Fibroblast of lung (primary cell): ENCODE data around the gene RCAN2. TPM values are rescaled to one million over a fixed set of nuclear protein-coding genes. Genes with fewer than 3 reads are reported as not detected.
A peak's percentile ranks its signal among the peaks of the same experiment; 100 is the strongest.

Experiments
- DNase-seq, 2 donors: peaks; one replicate each; pipeline versions ENCODE4 v3.0.0 to v3.0.0-alpha.2; 2010; ENCODE audit warnings: low read depth in 2 of 2
- H2AFZ ChIP-seq: 2 replicates; pipeline ENCODE4 v1.5.1; 2012; ENCODE audit warnings: low read length, control low read depth, inconsistent platforms
- H3K27ac ChIP-seq: 2 replicates; pipeline ENCODE4 v1.5.1; 2011; ENCODE audit warnings: low read length, control low read depth; ENCODE audit not compliant: insufficient read depth
- H3K27me3 ChIP-seq: 2 replicates; pipeline ENCODE4 v1.5.1; 2011; ENCODE audit warnings: mild to moderate bottlenecking, low read length; ENCODE audit not compliant: control insufficient read depth, insufficient read depth
- H3K36me3 ChIP-seq: 2 replicates; pipeline ENCODE4 v1.5.1; 2011; ENCODE audit warnings: low read length; ENCODE audit not compliant: control insufficient read depth, insufficient read depth
- H3K4me1 ChIP-seq: 2 replicates; pipeline ENCODE4 v1.5.1; 2011; ENCODE audit warnings: low read length; ENCODE audit not compliant: control insufficient read depth, insufficient read depth; ENCODE audit errors: extremely low read depth
- H3K4me2 ChIP-seq: 2 replicates; pipeline ENCODE4 v1.5.1; 2011; ENCODE audit warnings: low read length, control low read depth; ENCODE audit not compliant: insufficient read depth; ENCODE audit errors: extremely low read depth
- H3K4me3 ChIP-seq, 4 experiments: fragments of 200-600 bp in 1 of 4; sonication (generic) in 1 of 4; replicated peaks in 1 of 4; 2 replicates each; pipeline ENCODE4 v1.5.1; 2011 to 2016; ENCODE audit warnings: low read length in 4 of 4, low read depth in 3 of 4, mild to moderate bottlenecking in 3 of 4, control low read depth in 2 of 4, inconsistent platforms in 1 of 4, mixed read lengths in 1 of 4; ENCODE audit not compliant: insufficient read depth in 1 of 4; ENCODE audit errors: control extremely low read depth in 1 of 4
- H3K79me2 ChIP-seq: 2 replicates; pipeline ENCODE4 v1.5.1; 2012; ENCODE audit warnings: mild to moderate bottlenecking, low read length, inconsistent platforms; ENCODE audit not compliant: control insufficient read depth, insufficient read depth
- H3K9ac ChIP-seq: 2 replicates; pipeline ENCODE4 v1.5.1; 2011; ENCODE audit warnings: mild to moderate bottlenecking, low read length, control low read depth; ENCODE audit not compliant: insufficient read depth
- H3K9me3 ChIP-seq: 2 replicates; pipeline ENCODE4 v1.5.1; 2012; ENCODE audit warnings: low read depth, low read length; ENCODE audit not compliant: control insufficient read depth, insufficient read depth
- H4K20me1 ChIP-seq: 2 replicates; pipeline ENCODE4 v1.5.1; 2011; ENCODE audit warnings: low read length; ENCODE audit not compliant: control insufficient read depth, insufficient read depth; ENCODE audit errors: extremely low read depth
- CTCF ChIP-seq, 2 donors: IDR thresholded peaks in 1 of 2; conservative IDR thresholded peaks in 1 of 2; 1 replicate in 1 of 2; 2 replicates in 1 of 2; pipeline ENCODE4 v1.5.1; 2011 to 2012; ENCODE audit warnings: low read length in 2 of 2, control low read depth in 1 of 2, inconsistent platforms in 1 of 2, low read depth in 1 of 2, mild to moderate bottlenecking in 1 of 2
- EZH2 ChIP-seq: IDR thresholded peaks from 2 replicates; pipeline ENCODE4 v1.5.1; 2012; ENCODE audit warnings: low read length, control low read depth, mild to moderate bottlenecking; ENCODE audit errors: missing control alignments
- polyA plus RNA-seq, 2 donors: library from polyadenylated mRNA; depleted of rRNA in 1 of 2; stranded (reverse) in 1 of 2; unstranded in 1 of 2; fragments of >200 nt; gene quantifications; 2 replicates each; pipeline ENCODE4 v1.2.1, GENCODE V29; 2011 to 2012; ENCODE audit warnings: missing spikeins in 1 of 2
- total RNA-seq: library from RNA; depleted of rRNA; stranded (reverse); fragments of >200 nt; gene quantifications from 2 replicates; pipeline ENCODE4 v1.2.1, GENCODE V29; 2014

Gene RCAN2
- total and polyA plus RNA-seq, 2 donors (not counting 1 experiment from before 2014, with no cell fraction given) = 11.7 to 38.0 TPM

DNA sequence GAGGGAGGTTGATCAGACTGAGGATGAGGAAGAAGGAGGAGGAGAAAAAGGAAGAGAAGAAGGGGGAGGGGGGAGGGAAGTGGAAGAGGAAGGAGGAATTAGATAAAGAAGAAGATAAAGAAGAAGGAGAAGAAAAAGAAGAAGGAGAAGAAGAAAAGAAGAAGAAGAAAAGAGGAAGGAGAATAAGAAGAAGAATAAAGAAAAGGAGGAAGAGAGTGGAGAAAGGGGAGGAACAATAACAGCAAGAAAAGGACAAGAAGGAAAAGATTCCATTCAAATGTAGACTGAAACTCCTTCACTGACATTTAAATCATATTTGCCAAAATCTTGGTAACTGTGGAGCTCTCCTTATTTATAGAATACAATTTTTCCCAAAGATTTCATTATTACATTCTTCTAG, 34.3 kb upstream of the RCAN2 start:
- H3K79me2 ChIP-seq = no peaks in the 10 kb centered on the region
- H2AFZ ChIP-seq = no peak overlapping the region
- H3K27me3 ChIP-seq = no peaks in the 10 kb centered on the region
- H3K9me3 ChIP-seq = no peaks in the 10 kb centered on the region
- no peak overlapping the region for H3K27ac ChIP-seq
- H3K36me3 ChIP-seq = no peaks in the 10 kb centered on the region
- TF ChIP-seq EZH2 = no peak
- no peak for TF ChIP-seq CTCF (conservative IDR thresholded peaks at IDR 0.05 in 1 of 2, IDR thresholded peaks at IDR 0.05 in 1 of 2; ENCODE audit: low read depth in 1 of 2, low read length in 2 of 2)
- no peak overlapping the region for H3K4me3 ChIP-seq
- H3K9ac ChIP-seq = no peak overlapping the region
- no peak for DNase-seq
- no peak overlapping the region for H3K4me2 ChIP-seq
- H3K4me1 ChIP-seq = no peaks in the 10 kb centered on the region
- H4K20me1 ChIP-seq = no peaks in the 10 kb centered on the region

- DNase-seq = peak; percentile 28 to 76
- Histone ChIP-seq H3K27me3 (no peaks in the 10 kb centered on the region), H3K4me2 (no peak overlapping the region), H2AFZ (no peak overlapping the region), H3K9me3 (no peaks in the 10 kb centered on the region), H3K36me3 (no peaks in the 10 kb centered on the region), H3K4me3 (no peak overlapping the region), H3K4me1 (no peaks in the 10 kb centered on the region), H3K79me2 (no peaks in the 10 kb centered on the region), H3K9ac (no peak overlapping the region), H4K20me1 (no peaks in the 10 kb centered on the region), H3K27ac (no peak overlapping the region)
- no peak for TF ChIP-seq EZH2
- TF ChIP-seq CTCF (conservative IDR thresholded peaks at IDR 0.05 in 1 of 2, IDR thresholded peaks at IDR 0.05 in 1 of 2; ENCODE audit: low read depth in 1 of 2, low read length in 2 of 2) = no peak
These were observed 30.3 kb upstream of the RCAN2 start for GRCh38 chr6:46521464-46521971.

GRCh38 chr6:46517202-46517601, 26.0 kb upstream of the RCAN2 start:
- Histone ChIP-seq H3K27ac (no peak overlapping the region), H3K36me3 (no peaks in the 10 kb centered on the region), H3K9ac (no peak overlapping the region), H3K4me2 (no peak overlapping the region), H4K20me1 (no peaks in the 10 kb centered on the region), H3K27me3 (no peaks in the 10 kb centered on the region), H3K4me1 (no peaks in the 10 kb centered on the region), H3K9me3 (no peaks in the 10 kb centered on the region), H3K79me2 (no peaks in the 10 kb centered on the region), H3K4me3 (no peak overlapping the region), H2AFZ (no peak overlapping the region)
- DNase-seq = no peak
- TF ChIP-seq CTCF (conservative IDR thresholded peaks at IDR 0.05 in 1 of 2, IDR thresholded peaks at IDR 0.05 in 1 of 2; ENCODE audit: low read depth in 1 of 2, low read length in 2 of 2) = no peak
- no peak for TF ChIP-seq EZH2
